B cell (primary cell): ENCODE results near the gene PPCDC. TPM values are rescaled to one million over a fixed set of nuclear protein-coding genes. Genes with fewer than 3 reads are reported as not detected.

Source experiments
- ATAC-seq: fragments of 200-7000 bp; cut with Tn5 transposase; one replicate; pipeline ENCODE4 v1.10.0; 2021; ENCODE audit warnings: low read depth, mild to moderate bottlenecking, moderate number of reproducible peaks, moderate library complexity
- CTCF ChIA-PET: fragments of 350-600 bp; sonication (Branson Sonifier 250); formaldehyde crosslinking; loops from one replicate; lab custom pipeline; 2021; ENCODE audit warnings: antibody characterized with exemption, inconsistent platforms; lab: Charles Lee
- POLR2A ChIA-PET: fragments of 350-600 bp; sonication (Branson Sonifier 250); formaldehyde crosslinking; loops from one replicate; lab custom pipeline; 2021; ENCODE audit warnings: antibody characterized with exemption; lab: Charles Lee
- DNase-seq: peaks from one replicate; pipeline ENCODE4 v3.0.0; 2013
- H2AFZ ChIP-seq: 2 replicates; pipeline ENCODE4 v1.6.1; 2012; ENCODE audit warnings: mild to moderate bottlenecking, low read depth, low read length; ENCODE audit not compliant: insufficient read depth, poor library complexity, severe bottlenecking
- H3K27ac ChIP-seq, 2 donors: 1 replicate in 1 of 2; 2 replicates in 1 of 2; pipeline ENCODE4 v1.5.1; 2012 to 2013; ENCODE audit warnings: low read length in 2 of 2, mild to moderate bottlenecking in 2 of 2, moderate library complexity in 1 of 2
- H3K27me3 ChIP-seq, 4 experiments: fragments of 200-600 bp in 1 of 4; sonication (generic) in 1 of 4; replicated peaks in 1 of 4; 1 replicate in 2 of 4; 2 replicates in 2 of 4; pipeline versions ENCODE4 v1.6.1 to v1.7.0; 2013 to 2016; ENCODE audit warnings: low read length in 3 of 4, mild to moderate bottlenecking in 2 of 4, mixed read lengths in 1 of 4, moderate library complexity in 1 of 4; ENCODE audit not compliant: insufficient read depth in 4 of 4, control insufficient read depth in 3 of 4; ENCODE audit errors: control extremely low read depth in 1 of 4
- H3K36me3 ChIP-seq, 2 experiments: replicated peaks in 1 of 2; 1 replicate in 1 of 2; 2 replicates in 1 of 2; pipeline versions ENCODE4 v1.6.1 to v1.7.1; 2013; ENCODE audit warnings: low read length in 1 of 2; ENCODE audit not compliant: insufficient read depth in 2 of 2, control insufficient read depth in 1 of 2; ENCODE audit errors: control extremely low read depth in 1 of 2, extremely low read depth in 1 of 2
- H3K4me1 ChIP-seq, 2 donors: fragments of 200-600 bp in 1 of 2; sonication (generic) in 1 of 2; 1 replicate in 1 of 2; 2 replicates in 1 of 2; pipeline versions ENCODE4 v1.5.1 to v1.6.1; 2013 to 2017; ENCODE audit warnings: low read length in 2 of 2; ENCODE audit not compliant: control insufficient read depth in 2 of 2, insufficient read depth in 2 of 2
- H3K4me2 ChIP-seq: replicated peaks from 2 replicates; pipeline ENCODE3; 2012; ENCODE audit warnings: mild to moderate bottlenecking, low read depth, low read length; ENCODE audit not compliant: poor library complexity, severe bottlenecking
- H3K4me3 ChIP-seq, 5 experiments: fragments of 200-600 bp in 1 of 5; sonication (generic) in 1 of 5; 1 replicate in 3 of 5; 2 replicates in 2 of 5; pipeline versions ENCODE4 v1.5.1 to v1.7.0; 2011 to 2016; ENCODE audit warnings: low read length in 4 of 5, mild to moderate bottlenecking in 4 of 5, low read depth in 2 of 5, control low read depth in 1 of 5, moderate library complexity in 1 of 5; ENCODE audit not compliant: insufficient read depth in 1 of 5; ENCODE audit errors: control extremely low read depth in 1 of 5, extremely low read depth in 1 of 5
- H3K79me2 ChIP-seq: fragments of 200-600 bp; sonication (generic); one replicate; pipeline ENCODE4 v1.6.0; 2016; ENCODE audit warnings: low read length; ENCODE audit not compliant: control insufficient read depth, insufficient read depth
- H3K9ac ChIP-seq: fragments of 200-600 bp; sonication (generic); 2 replicates; pipeline ENCODE4 v1.6.1; 2017; ENCODE audit warnings: mild to moderate bottlenecking, low read length, moderate library complexity
- H3K9me3 ChIP-seq, 3 donors: one replicate each; pipeline versions ENCODE4 v1.6.1 to v1.7.1; 2013; ENCODE audit warnings: low read length in 2 of 3; ENCODE audit not compliant: control insufficient read depth in 2 of 3, insufficient read depth in 1 of 3; ENCODE audit errors: control extremely low read depth in 1 of 3
- H4K20me1 ChIP-seq: 2 replicates; pipeline ENCODE4 v1.6.0; 2012; ENCODE audit warnings: mild to moderate bottlenecking, low read length; ENCODE audit not compliant: insufficient read depth, control insufficient read depth, poor library complexity, severe bottlenecking
- H3K27ac Mint-ChIP-seq: one replicate; pipeline ENCODE4 v1.8.0; 2021; ENCODE audit warnings: mixed read lengths
- H3K27me3 Mint-ChIP-seq: one replicate; pipeline ENCODE4 v1.8.0; 2021; ENCODE audit warnings: mixed read lengths
- H3K4me1 Mint-ChIP-seq: one replicate; pipeline ENCODE4 v1.8.0; 2021; ENCODE audit warnings: mixed read lengths
- H3K4me3 Mint-ChIP-seq: one replicate; pipeline ENCODE4 v1.8.0; 2021; ENCODE audit warnings: mixed read lengths
- H3K9me3 Mint-ChIP-seq: one replicate; pipeline ENCODE4 v1.8.0; 2022; ENCODE audit warnings: mixed read lengths; ENCODE audit not compliant: insufficient read depth
- EZH2 ChIP-seq: IDR thresholded peaks from 2 replicates; pipeline ENCODE4 v1.6.1; 2012; ENCODE audit warnings: borderline replicate concordance, low read depth, mild to moderate bottlenecking, moderate library complexity, low read length; ENCODE audit not compliant: insufficient read depth, poor library complexity, severe bottlenecking
- WGBS: methylation state at CpG from one replicate; pipeline ENCODE4 v1.1.5; 2013; ENCODE audit warnings: missing lambda C conversion rate; ENCODE audit not compliant: insufficient coverage; 5-methylcytosine and 5-hydroxymethylcytosine counted together
- intact Hi-C: fragments of 100-400 bp; cut with micrococcal nuclease; formaldehyde crosslinking; loops from one replicate; pipeline ENCODE4 v1.10.0; 2022
- polyA plus RNA-seq: library from polyadenylated mRNA; depleted of rRNA; stranded (reverse); fragments of >200 nt; gene quantifications from 2 replicates; pipeline ENCODE4 v1.2.3, GENCODE V29; 2012
- total RNA-seq, 2 donors: library from RNA; stranded (reverse); fragments of 120-200 nt in 1 of 2; gene quantifications; 1 replicate in 1 of 2; 2 replicates in 1 of 2; pipeline versions ENCODE4 v1.2.3 to v1.2.4, GENCODE V29; 2013 to 2022
- TF ChIP-seq, protein P1 (sequence below): fragments of 200-600 bp; IDR thresholded peaks from one replicate; pipeline ENCODE4 v1.8.0; 2022; ENCODE audit warnings: antibody characterized with exemption, mild to moderate bottlenecking

The PPCDC gene
- total and polyA plus RNA-seq, 2 donors (not counting 1 experiment from before 2014, with no cell fraction given) = 15.1 to 19.7 TPM

DNA sequence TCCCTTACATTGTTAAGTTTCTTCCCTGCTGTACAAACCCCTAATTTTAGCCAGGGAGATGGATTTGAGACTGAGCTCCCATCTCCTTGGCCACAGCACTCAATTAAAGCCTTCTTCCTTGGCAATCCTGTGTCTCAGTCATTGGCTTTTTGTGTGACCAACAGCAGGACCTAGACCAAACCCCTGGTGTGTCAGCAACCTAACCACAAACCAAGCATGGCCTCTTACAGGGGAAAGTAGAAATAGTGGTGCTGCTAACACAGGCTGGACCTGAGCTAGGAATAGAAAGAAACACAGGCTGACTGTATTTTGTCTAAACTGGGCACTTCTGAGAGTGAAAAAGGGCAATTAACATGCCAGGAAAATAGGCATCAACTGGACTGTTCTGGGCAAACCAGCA lies 37.9 kb downstream of the PPCDC start:
- no peak overlapping the region for H3K4me3 Mint-ChIP-seq
- POLR2A ChIA-PET = interaction anchor here (0.7 kb wide), 1 partner anchor 104 kb away, joined by 3 read pairs; no protein-coding TSS in a partner anchor
- H3K4me1 Mint-ChIP-seq = peaks cover 3% of the 10 kb centered on the region
- H3K9me3 ChIP-seq = peaks cover 0 to 7% (median 3%) of the 10 kb centered on the region in 3 donors
- no peaks in the 10 kb centered on the region for H3K27me3 Mint-ChIP-seq
- TF ChIP-seq, protein P1, sequence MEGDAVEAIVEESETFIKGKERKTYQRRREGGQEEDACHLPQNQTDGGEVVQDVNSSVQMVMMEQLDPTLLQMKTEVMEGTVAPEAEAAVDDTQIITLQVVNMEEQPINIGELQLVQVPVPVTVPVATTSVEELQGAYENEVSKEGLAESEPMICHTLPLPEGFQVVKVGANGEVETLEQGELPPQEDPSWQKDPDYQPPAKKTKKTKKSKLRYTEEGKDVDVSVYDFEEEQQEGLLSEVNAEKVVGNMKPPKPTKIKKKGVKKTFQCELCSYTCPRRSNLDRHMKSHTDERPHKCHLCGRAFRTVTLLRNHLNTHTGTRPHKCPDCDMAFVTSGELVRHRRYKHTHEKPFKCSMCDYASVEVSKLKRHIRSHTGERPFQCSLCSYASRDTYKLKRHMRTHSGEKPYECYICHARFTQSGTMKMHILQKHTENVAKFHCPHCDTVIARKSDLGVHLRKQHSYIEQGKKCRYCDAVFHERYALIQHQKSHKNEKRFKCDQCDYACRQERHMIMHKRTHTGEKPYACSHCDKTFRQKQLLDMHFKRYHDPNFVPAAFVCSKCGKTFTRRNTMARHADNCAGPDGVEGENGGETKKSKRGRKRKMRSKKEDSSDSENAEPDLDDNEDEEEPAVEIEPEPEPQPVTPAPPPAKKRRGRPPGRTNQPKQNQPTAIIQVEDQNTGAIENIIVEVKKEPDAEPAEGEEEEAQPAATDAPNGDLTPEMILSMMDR = no peak
- TF ChIP-seq EZH2 = no peak
- H3K4me2 ChIP-seq = no peak overlapping the region
- H3K9me3 Mint-ChIP-seq = no peaks in the 10 kb centered on the region
- no peaks in the 10 kb centered on the region for H3K36me3 ChIP-seq
- H3K27me3 ChIP-seq = no peaks in the 10 kb centered on the region
- H3K79me2 ChIP-seq = no peaks in the 10 kb centered on the region
- no peak overlapping the region for H3K9ac ChIP-seq
- H3K27ac Mint-ChIP-seq = peak overlapping the region; percentile 18
- ATAC-seq = no peak
- H3K4me3 ChIP-seq = no peak overlapping the region
- no peaks in the 10 kb centered on the region for H3K4me1 ChIP-seq
- H4K20me1 ChIP-seq = no peaks in the 10 kb centered on the region
- H2AFZ ChIP-seq = no peak overlapping the region
- no peak overlapping the region for H3K27ac ChIP-seq
- CTCF ChIA-PET = interaction anchor here (1.2 kb wide), 1 partner anchor 18 kb away, joined by 3 read pairs; no protein-coding TSS in a partner anchor
- intact Hi-C loops = no loop called here
- DNase-seq = no peak

DNA sequence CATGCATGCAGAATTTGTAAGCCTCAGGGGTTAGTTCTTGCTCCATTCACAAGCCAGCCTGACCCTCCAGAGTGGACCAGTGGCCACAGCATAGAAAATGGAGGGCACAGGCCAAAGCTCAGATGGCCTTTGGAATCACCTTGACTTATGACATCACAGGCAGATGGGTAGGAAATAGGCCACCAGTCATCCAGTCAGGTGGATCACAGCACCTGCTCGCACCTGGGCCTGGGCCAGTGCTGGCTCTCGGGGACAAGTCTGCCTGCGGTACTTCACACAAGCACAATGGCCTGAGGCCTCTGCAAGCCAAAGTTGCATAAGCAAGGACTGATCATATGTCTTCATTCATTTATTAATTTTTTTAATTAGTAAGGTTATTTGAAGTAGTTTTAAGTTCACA lies 39.3 kb downstream of the PPCDC start:
- TF ChIP-seq EZH2 = no peak
- TF ChIP-seq, protein P1 = no peak
- no peak overlapping the region for H2AFZ ChIP-seq
- no peaks in the 10 kb centered on the region for H4K20me1 ChIP-seq
- no peaks in the 10 kb centered on the region for H3K27me3 ChIP-seq
- Mint-ChIP-seq H3K4me1 (peaks cover 9% of the 10 kb centered on the region), H3K27ac (no peak overlapping the region), H3K27me3 (no peaks in the 10 kb centered on the region), H3K4me3 (no peak overlapping the region), H3K9me3 (peaks cover 2% of the 10 kb centered on the region)
- intact Hi-C loops = no loop called here
- H3K79me2 ChIP-seq = no peaks in the 10 kb centered on the region
- H3K36me3 ChIP-seq = no peaks in the 10 kb centered on the region
- no peak for ATAC-seq
- no peak for DNase-seq
- peaks cover 0 to 12% (median 7%) of the 10 kb centered on the region in 3 donors for H3K9me3 ChIP-seq
- H3K4me1 ChIP-seq = no peaks in the 10 kb centered on the region
- ChIA-PET POLR2A (no interaction called here), CTCF (no interaction called here)
- H3K4me2 ChIP-seq = no peak overlapping the region
- no peak overlapping the region for H3K9ac ChIP-seq
- no peak overlapping the region for H3K27ac ChIP-seq
- no peak overlapping the region for H3K4me3 ChIP-seq
- WGBS = 50% methylated on average over 2 of the region's 3 CpGs
